IMR-90 (cell line): ENCODE results near the gene OR1L1. TPM values are rescaled to one million over a fixed set of nuclear protein-coding genes. Genes with fewer than 3 reads are reported as not detected.

Source experiments
- ATAC-seq: fragments of 200-7000 bp; cut with Tn5 transposase; 2 replicates; pipeline ENCODE4 v1.9.1; 2020; ENCODE audit warnings: low read depth, mild to moderate bottlenecking, moderate library complexity
- BruUV-seq: library from RNA; stranded (reverse); fragments of 400-500 nt; replicated peaks from 2 replicates; lab custom pipeline; 2021; lab: Mats Ljungman, UMichigan
- CTCF ChIA-PET: fragments of 300-600 bp; formaldehyde crosslinking; extraction: SDS; loops from one replicate; lab custom pipeline; 2021; ENCODE audit warnings: antibody characterized with exemption; lab: Yijun Ruan, JAX
- POLR2A ChIA-PET: fragments of 300-600 bp; sonication (Branson Sonifier 250); formaldehyde crosslinking; loops from one replicate; lab custom pipeline; 2022; ENCODE audit warnings: antibody characterized with exemption; ENCODE audit not compliant: unreplicated experiment; lab: Charles Lee
- DNase-seq: peaks from one replicate; pipeline ENCODE4 v3.0.0; 2013
- H2AFZ ChIP-seq: replicated peaks from 2 replicates; pipeline ENCODE3; 2013; ENCODE audit warnings: low read length, mild to moderate bottlenecking; ENCODE audit not compliant: poor library complexity
- H2AK5ac ChIP-seq: 2 replicates; pipeline ENCODE4 v1.6.1; 2013; ENCODE audit warnings: low read depth, low read length, inconsistent platforms
- H2AK9ac ChIP-seq: replicated peaks from 2 replicates; pipeline ENCODE3; 2013; ENCODE audit warnings: mild to moderate bottlenecking, low read depth, low read length, moderate library complexity; ENCODE audit not compliant: poor library complexity
- H2BK120ac ChIP-seq: 2 replicates; pipeline ENCODE4 v1.6.1; 2013; ENCODE audit warnings: low read depth, low read length, inconsistent platforms
- H2BK15ac ChIP-seq: 3 replicates; pipeline ENCODE4 v1.6.1; 2013; ENCODE audit warnings: low read depth, low read length, inconsistent platforms
- H2BK20ac ChIP-seq: 2 replicates; pipeline ENCODE4 v1.6.1; 2013; ENCODE audit warnings: low read depth, mild to moderate bottlenecking, inconsistent platforms, low read length, moderate library complexity
- H2BK5ac ChIP-seq: 2 replicates; pipeline ENCODE4 v1.6.1; 2013; ENCODE audit warnings: mild to moderate bottlenecking, low read depth, low read length, inconsistent platforms; ENCODE audit not compliant: poor library complexity, severe bottlenecking
- H3K14ac ChIP-seq: replicated peaks from 2 replicates; pipeline ENCODE4 v1.6.1; 2013; ENCODE audit warnings: low read depth, low read length, inconsistent platforms
- H3K18ac ChIP-seq: 2 replicates; pipeline ENCODE4 v1.6.1; 2013; ENCODE audit warnings: low read depth, low read length, control low read depth
- H3K23ac ChIP-seq: 2 replicates; pipeline ENCODE4 v1.6.1; 2013; ENCODE audit warnings: low read depth, low read length, inconsistent platforms
- H3K27ac ChIP-seq: 2 replicates; pipeline ENCODE4 v1.5.1; 2013; ENCODE audit warnings: mild to moderate bottlenecking, control low read depth, low read length; ENCODE audit not compliant: insufficient read depth
- H3K27me3 ChIP-seq: 2 replicates; pipeline ENCODE4 v1.6.1; 2013; ENCODE audit warnings: low read length; ENCODE audit not compliant: control insufficient read depth, insufficient read depth
- H3K36me3 ChIP-seq: 2 replicates; pipeline ENCODE4 v1.6.1; 2013; ENCODE audit warnings: low read length, mixed read lengths; ENCODE audit not compliant: control insufficient read depth, insufficient read depth
- H3K4ac ChIP-seq: 2 replicates; pipeline ENCODE4 v1.6.1; 2013; ENCODE audit warnings: low read depth, low read length, inconsistent platforms
- H3K4me1 ChIP-seq: 2 replicates; pipeline ENCODE4 v1.6.1; 2013; ENCODE audit warnings: low read length, mixed read lengths; ENCODE audit not compliant: control insufficient read depth, insufficient read depth
- H3K4me2 ChIP-seq: 2 replicates; pipeline ENCODE4 v1.6.1; 2013; ENCODE audit warnings: low read depth, mild to moderate bottlenecking, control low read depth, low read length, moderate library complexity
- H3K4me3 ChIP-seq: 2 replicates; pipeline ENCODE4 v1.5.1; 2013; ENCODE audit warnings: low read depth, mild to moderate bottlenecking, control low read depth, low read length, moderate library complexity; ENCODE audit not compliant: insufficient read depth
- H3K56ac ChIP-seq: 2 replicates; pipeline ENCODE4 v1.6.1; 2013; ENCODE audit warnings: low read length, inconsistent platforms; ENCODE audit not compliant: insufficient read depth; ENCODE audit errors: extremely low read depth
- H3K79me1 ChIP-seq, 2 experiments: 2 replicates each; pipeline ENCODE4 v1.6.1; 2013; ENCODE audit warnings: low read length in 2 of 2, inconsistent platforms in 1 of 2, low read depth in 1 of 2
- H3K9ac ChIP-seq: 2 replicates; pipeline ENCODE4 v1.6.1; 2013; ENCODE audit warnings: low read depth, low read length, control low read depth
- H3K9me1 ChIP-seq: 2 replicates; pipeline ENCODE4 v1.6.1; 2013; ENCODE audit warnings: low read length, inconsistent platforms; ENCODE audit not compliant: insufficient read depth
- H3K9me3 ChIP-seq: 2 replicates; pipeline ENCODE4 v1.6.1; 2013; ENCODE audit warnings: low read length; ENCODE audit not compliant: control insufficient read depth, insufficient read depth
- H4K20me1 ChIP-seq: 2 replicates; pipeline ENCODE4 v1.6.1; 2013; ENCODE audit warnings: low read length, inconsistent platforms; ENCODE audit not compliant: insufficient read depth
- H4K5ac ChIP-seq: 2 replicates; pipeline ENCODE4 v1.6.1; 2013; ENCODE audit warnings: mild to moderate bottlenecking, low read depth, low read length, control low read depth
- H4K8ac ChIP-seq, 2 experiments: 2 replicates each; pipeline ENCODE4 v1.6.1; 2013; ENCODE audit warnings: low read depth in 2 of 2, low read length in 2 of 2, control low read depth in 1 of 2, inconsistent platforms in 1 of 2
- H4K91ac ChIP-seq: 2 replicates; pipeline ENCODE4 v1.6.1; 2013; ENCODE audit warnings: low read depth, low read length, inconsistent platforms; ENCODE audit not compliant: insufficient read depth
- BHLHE40 ChIP-seq: fragments of 150-350 bp; IDR thresholded peaks from 2 replicates; pipeline ENCODE4 v1.6.1; 2016; ENCODE audit warnings: mild to moderate bottlenecking, low read depth, low read length
- CEBPB ChIP-seq: IDR thresholded peaks from 2 replicates; pipeline ENCODE4 v1.6.1; 2012; ENCODE audit warnings: low read depth, low read length, improper control_type of control experiment
- CHD1 ChIP-seq: IDR thresholded peaks from 2 replicates; pipeline ENCODE4 v1.6.1; 2012; ENCODE audit warnings: low read depth, low read length, improper control_type of control experiment
- CTCF ChIP-seq: conservative IDR thresholded peaks from 2 replicates; pipeline ENCODE4 v1.5.1; 2012; ENCODE audit warnings: mild to moderate bottlenecking, low read depth, low read length, improper control_type of control experiment
- FOS ChIP-seq: fragments of 150-350 bp; IDR thresholded peaks from 2 replicates; pipeline ENCODE4 v1.6.1; 2016; ENCODE audit warnings: low read depth, low read length
- MAFK ChIP-seq: IDR thresholded peaks from 2 replicates; pipeline ENCODE4 v1.6.1; 2012; ENCODE audit warnings: low read depth, low read length, improper control_type of control experiment
- MXI1 ChIP-seq: IDR thresholded peaks from 2 replicates; pipeline ENCODE4 v1.6.1; 2012; ENCODE audit warnings: low read depth, mild to moderate bottlenecking, low read length, moderate library complexity, borderline replicate concordance
- NFE2L2 ChIP-seq: fragments of 150-350 bp; IDR thresholded peaks from 2 replicates; pipeline ENCODE4 v1.6.1; 2016; ENCODE audit warnings: low read depth, mild to moderate bottlenecking, low read length
- POLR2A ChIP-seq: IDR thresholded peaks from 2 replicates; pipeline ENCODE4 v1.6.1; 2012; ENCODE audit warnings: mild to moderate bottlenecking, low read depth, low read length
- RAD21 ChIP-seq: IDR thresholded peaks from 2 replicates; pipeline ENCODE4 v1.6.1; 2012; ENCODE audit warnings: low read length, improper control_type of control experiment
- RCOR1 ChIP-seq: IDR thresholded peaks from 2 replicates; pipeline ENCODE4 v1.6.1; 2012; ENCODE audit warnings: mild to moderate bottlenecking, low read length, improper control_type of control experiment; ENCODE audit not compliant: insufficient replicate concordance
- RFX5 ChIP-seq: IDR thresholded peaks from 2 replicates; pipeline ENCODE4 v1.8.0; 2012; ENCODE audit warnings: low read depth, mild to moderate bottlenecking, low read length, moderate library complexity
- SMC3 ChIP-seq: fragments of 150-350 bp; IDR thresholded peaks from 2 replicates; pipeline ENCODE4 v1.6.1; 2016; ENCODE audit warnings: low read depth, mild to moderate bottlenecking, antibody characterized with exemption, low read length, moderate library complexity
- WGBS, 2 experiments: methylation state at CpG; one replicate each; pipeline versions ENCODE4 v1.1.5 to v1.1.7; 2013; ENCODE audit warnings: missing lambda C conversion rate in 2 of 2; ENCODE audit not compliant: insufficient read length in 1 of 2; ENCODE audit errors: extremely low coverage in 2 of 2; 5-methylcytosine and 5-hydroxymethylcytosine counted together
- dilution Hi-C: fragments of 300-500 bp; cut with HindIII; formaldehyde crosslinking; loops from one replicate; pipeline ENCODE4 v1.14.3; 2018; ENCODE audit warnings: low sequenced_read_pairs; ENCODE audit not compliant: unreplicated experiment
- in situ Hi-C: fragments of 300-500 bp; cut with MboI; formaldehyde crosslinking; loops from 3 replicates; pipeline ENCODE4 v1.14.3; 2019; ENCODE audit warnings: low sequenced_read_pairs, inconsistent platforms, mixed read lengths
- intact Hi-C: fragments of 100-400 bp; cut with micrococcal nuclease; formaldehyde crosslinking; loops from 2 replicates; pipeline ENCODE4 v1.10.0; 2022
- polyA plus RNA-seq, 3 experiments: library from polyadenylated mRNA; depleted of rRNA; stranded (reverse); fragments of >200 nt; gene quantifications; 2 replicates each; pipeline ENCODE4 v1.2.3, GENCODE V29; 2012; ENCODE audit warnings: low replicate concordance in 1 of 3
- total RNA-seq: library from RNA; depleted of rRNA; stranded (reverse); fragments of >200 nt; gene quantifications from 2 replicates; pipeline ENCODE4 v1.2.3, GENCODE V29; 2012
- TF ChIP-seq, protein P1 (sequence below): fragments of 150-350 bp; IDR thresholded peaks from 2 replicates; pipeline ENCODE4 v1.6.1; 2016; ENCODE audit warnings: low read depth, mild to moderate bottlenecking, low read length, moderate library complexity, borderline replicate concordance
- TF ChIP-seq, protein P2 (sequence below): fragments of 150-350 bp; IDR thresholded peaks from 2 replicates; pipeline ENCODE4 v1.6.1; 2017; ENCODE audit warnings: mild to moderate bottlenecking, antibody characterized with exemption, low read length, low read depth

The OR1L1 gene
- total and polyA plus RNA-seq, 2 of the 4 experiments (the other 2 are of a cell fraction): not detected

DNA sequence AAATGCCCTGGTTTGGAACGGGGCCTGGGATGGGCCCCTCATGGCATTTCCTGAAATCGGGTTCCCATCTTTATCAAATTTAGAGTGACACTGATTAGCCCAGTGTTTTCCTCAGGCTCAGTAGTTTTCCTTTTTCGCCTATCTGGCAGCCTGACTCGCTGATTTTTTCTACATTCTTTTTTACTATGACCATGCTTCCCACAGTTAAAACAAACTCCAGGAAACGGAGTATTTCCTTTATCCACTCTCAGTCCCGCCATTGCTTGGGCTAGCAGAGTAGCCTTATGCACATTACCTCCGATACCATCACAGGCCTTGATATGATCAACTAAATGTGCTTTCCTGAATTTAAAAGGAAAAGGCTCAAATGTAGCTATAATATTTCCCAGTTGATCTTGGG is 41.5 kb upstream of the OR1L1 start:
- ChIA-PET POLR2A (no interaction called here), CTCF (no interaction called here)
- no peak overlapping the region for H3K14ac ChIP-seq
- H2BK5ac ChIP-seq: no peak overlapping the region
- no peaks in the 10 kb centered on the region for H3K27me3 ChIP-seq
- H4K5ac ChIP-seq: no peak overlapping the region
- no peaks in the 10 kb centered on the region for H3K9me1 ChIP-seq
- in situ Hi-C loops: no loop called here
- no peak overlapping the region for H2BK15ac ChIP-seq
- H2BK20ac ChIP-seq: no peak overlapping the region
- H3K23ac ChIP-seq: no peak overlapping the region
- TF ChIP-seq, protein P1, sequence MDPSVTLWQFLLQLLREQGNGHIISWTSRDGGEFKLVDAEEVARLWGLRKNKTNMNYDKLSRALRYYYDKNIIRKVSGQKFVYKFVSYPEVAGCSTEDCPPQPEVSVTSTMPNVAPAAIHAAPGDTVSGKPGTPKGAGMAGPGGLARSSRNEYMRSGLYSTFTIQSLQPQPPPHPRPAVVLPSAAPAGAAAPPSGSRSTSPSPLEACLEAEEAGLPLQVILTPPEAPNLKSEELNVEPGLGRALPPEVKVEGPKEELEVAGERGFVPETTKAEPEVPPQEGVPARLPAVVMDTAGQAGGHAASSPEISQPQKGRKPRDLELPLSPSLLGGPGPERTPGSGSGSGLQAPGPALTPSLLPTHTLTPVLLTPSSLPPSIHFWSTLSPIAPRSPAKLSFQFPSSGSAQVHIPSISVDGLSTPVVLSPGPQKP: no peak
- TF ChIP-seq MXI1 (no peak), MAFK (no peak), RFX5 (no peak), CEBPB (no peak), RCOR1 (no peak), NFE2L2 (no peak), CTCF (no peak), FOS (no peak), RAD21 (no peak), SMC3 (no peak), POLR2A (no peak), BHLHE40 (no peak), CHD1 (no peak)
- TF ChIP-seq, protein P2, sequence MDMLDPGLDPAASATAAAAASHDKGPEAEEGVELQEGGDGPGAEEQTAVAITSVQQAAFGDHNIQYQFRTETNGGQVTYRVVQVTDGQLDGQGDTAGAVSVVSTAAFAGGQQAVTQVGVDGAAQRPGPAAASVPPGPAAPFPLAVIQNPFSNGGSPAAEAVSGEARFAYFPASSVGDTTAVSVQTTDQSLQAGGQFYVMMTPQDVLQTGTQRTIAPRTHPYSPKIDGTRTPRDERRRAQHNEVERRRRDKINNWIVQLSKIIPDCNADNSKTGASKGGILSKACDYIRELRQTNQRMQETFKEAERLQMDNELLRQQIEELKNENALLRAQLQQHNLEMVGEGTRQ: no peak
- no peak overlapping the region for H3K18ac ChIP-seq
- H3K4me3 ChIP-seq: no peak overlapping the region
- DNase-seq (no peak), ATAC-seq (no peak)
- no peak overlapping the region for H2AFZ ChIP-seq
- H3K27ac ChIP-seq: no peak overlapping the region
- H3K56ac ChIP-seq: no peak overlapping the region
- H3K9me3 ChIP-seq: no peaks in the 10 kb centered on the region
- no peak overlapping the region for H3K9ac ChIP-seq
- H3K79me1 ChIP-seq: no peaks in the 10 kb centered on the region
- H2AK5ac ChIP-seq: no peak overlapping the region
- intact Hi-C loops: no loop called here
- no peak overlapping the region for H4K8ac ChIP-seq
- H3K4me1 ChIP-seq: no peaks in the 10 kb centered on the region
- no peak overlapping the region for H2BK120ac ChIP-seq
- H3K4me2 ChIP-seq: no peak overlapping the region
- BruUV-seq: no TSS peak
- H4K91ac ChIP-seq: no peak overlapping the region
- dilution Hi-C loops: no loop called here
- no peak overlapping the region for H3K4ac ChIP-seq
- H3K36me3 ChIP-seq: no peaks in the 10 kb centered on the region
- WGBS, 2 experiments: 61% methylated on average over 2 of the region's 7 CpGs; no CpG with 5 or more reads in 1 of the 2 experiments
- no peak overlapping the region for H2AK9ac ChIP-seq
- H4K20me1 ChIP-seq: no peaks in the 10 kb centered on the region
